HG02610 (cell line): ENCODE measurements around the gene ALPK3.

Experiments used
- ATAC-seq: cut with Tn5 transposase; IDR thresholded peaks from one replicate; pipeline ENCODE4 v1.9.1; 2021; ENCODE audit warnings: mild to moderate bottlenecking, moderate library complexity; ENCODE audit not compliant: unreplicated experiment

Gene ALPK3

DNA sequence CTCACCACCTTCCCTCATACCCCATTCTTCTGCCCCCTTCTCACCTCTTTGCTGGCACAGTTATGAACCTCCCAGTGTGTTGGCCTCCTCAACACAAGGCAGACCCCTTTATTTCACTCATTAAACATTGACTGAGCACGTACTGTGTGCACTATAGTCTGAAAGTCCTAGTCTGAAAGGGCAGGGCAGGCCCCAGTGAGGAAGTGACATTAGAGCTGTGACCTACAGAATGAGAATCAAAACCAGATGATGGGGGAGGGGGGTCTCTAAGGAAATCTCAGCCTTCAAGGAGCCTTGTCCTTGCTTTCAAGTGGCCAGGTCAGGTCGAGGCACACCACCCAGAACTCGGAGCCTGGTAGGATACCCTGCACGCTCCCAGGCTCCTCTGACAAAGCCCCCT lies 70.8 kb downstream of the ALPK3 start:
- no peak for ATAC-seq

- no peak for ATAC-seq
Observed at GRCh38 chr15:84888639-84889038, 71.5 kb downstream of the ALPK3 start.

GRCh38 chr15:84889313-84889990 lies 72.3 kb downstream of the ALPK3 start:
- no peak for ATAC-seq

GRCh38 chr15:84889991-84890669 lies 73.0 kb downstream of the ALPK3 start:
- ATAC-seq: no peak

DNA sequence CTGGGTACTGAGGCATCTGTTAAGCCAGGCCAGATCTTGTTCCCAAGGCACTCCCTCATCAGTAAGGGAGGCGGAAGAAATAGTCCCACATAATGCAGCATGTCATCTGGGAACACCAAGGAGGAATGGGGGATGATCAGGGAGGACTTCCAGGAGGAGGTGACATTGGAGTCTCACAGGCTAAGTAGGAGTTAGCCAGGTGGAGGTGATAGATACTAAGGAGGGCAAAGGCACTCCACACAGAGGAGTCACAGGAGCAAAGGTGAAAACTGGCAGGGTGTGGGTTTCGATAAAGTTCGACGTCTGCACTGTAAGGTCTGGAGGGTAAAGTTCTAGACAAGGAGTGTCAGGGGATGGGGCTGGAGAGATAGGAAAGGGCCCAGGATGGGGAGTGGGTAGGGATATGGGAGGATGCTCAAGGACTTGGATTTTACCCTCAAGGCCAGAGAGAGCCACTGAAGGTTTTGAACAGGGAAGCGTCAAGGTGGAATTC lies 73.6 kb downstream of the ALPK3 start:
- no peak for ATAC-seq

DNA sequence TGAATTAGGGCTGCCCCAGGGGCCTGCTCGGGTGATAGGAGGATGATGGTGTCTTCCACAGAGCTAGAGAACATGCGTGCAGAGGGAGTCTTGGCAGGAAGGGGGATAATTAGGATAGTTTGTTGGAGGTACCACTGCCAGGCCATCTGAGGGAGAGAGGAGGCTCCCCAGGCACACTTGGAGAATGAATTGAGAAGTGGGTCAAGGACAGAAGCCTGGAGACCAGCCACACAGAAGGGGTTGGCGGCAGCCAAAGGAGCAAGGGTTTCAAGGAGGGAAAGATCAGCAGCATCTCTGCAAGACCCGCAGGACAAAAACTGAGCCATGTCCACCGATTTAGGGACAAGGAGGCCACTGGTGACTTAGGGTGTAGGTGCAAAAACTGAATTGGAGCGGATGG lies 74.2 kb downstream of the ALPK3 start:
- ATAC-seq: no peak

DNA sequence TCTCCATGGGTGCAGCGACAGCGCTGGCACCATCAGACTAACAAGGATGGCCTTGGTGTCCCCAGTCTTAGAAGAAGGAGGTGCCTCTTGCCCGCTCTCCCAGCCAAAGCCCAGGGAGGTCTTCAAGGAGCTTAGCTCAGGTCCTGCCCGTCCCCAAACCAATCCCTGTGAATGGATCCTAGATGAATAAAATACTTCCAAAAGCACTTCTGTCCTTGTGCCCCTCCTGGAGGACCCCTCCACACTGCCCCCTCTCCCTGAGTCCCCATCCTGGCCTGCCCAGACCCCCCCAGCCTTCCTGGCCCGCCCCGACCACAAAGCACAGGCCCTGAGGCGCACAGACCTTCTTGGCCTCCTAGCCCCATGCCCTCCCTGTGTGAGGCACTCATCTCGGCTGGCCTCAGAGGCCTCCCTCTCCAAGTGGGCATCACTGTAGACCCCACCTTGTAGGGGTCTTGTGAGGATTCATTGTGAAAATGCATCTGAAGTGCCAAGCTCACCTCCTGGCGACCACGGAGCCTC lies 75.7 kb downstream of the ALPK3 start:
- ATAC-seq: no peak

GRCh38 chr15:84893607-84894006 lies 76.5 kb downstream of the ALPK3 start:
- no peak for ATAC-seq

DNA sequence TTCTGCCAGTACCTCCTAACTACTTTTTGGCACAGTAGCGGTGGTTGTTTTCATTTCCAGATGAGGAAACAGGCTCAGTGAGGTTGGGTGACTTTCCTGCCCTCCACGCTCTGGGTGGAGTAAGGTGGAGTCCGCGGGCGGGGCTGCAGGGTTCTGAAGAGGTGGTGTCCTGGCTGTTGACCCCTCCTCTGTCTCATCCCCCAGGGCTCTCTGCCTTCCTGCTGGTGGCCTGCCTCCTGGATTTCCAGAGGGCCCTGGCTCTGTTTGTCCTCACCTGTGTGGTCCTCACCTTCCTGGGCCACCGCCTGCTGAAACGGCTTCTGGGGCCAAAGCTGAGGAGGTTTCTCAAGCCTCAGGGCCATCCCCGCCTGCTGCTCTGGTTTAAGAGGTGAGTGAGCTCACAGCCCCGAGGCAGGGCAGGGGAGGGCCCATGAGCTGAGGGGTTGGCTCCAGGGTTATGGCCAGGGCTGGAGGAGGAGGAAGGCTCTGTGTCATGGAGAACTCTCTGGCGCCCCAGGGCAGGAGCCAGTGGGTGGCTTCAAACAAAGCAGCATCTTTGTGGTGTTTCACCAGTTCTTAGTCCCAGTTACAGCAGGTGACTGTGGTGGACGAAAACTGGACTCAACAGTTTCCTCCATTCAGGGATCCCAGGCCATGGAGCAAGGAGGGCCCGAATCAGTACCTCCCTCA lies 77.7 kb downstream of the ALPK3 start:
- no peak for ATAC-seq

DNA sequence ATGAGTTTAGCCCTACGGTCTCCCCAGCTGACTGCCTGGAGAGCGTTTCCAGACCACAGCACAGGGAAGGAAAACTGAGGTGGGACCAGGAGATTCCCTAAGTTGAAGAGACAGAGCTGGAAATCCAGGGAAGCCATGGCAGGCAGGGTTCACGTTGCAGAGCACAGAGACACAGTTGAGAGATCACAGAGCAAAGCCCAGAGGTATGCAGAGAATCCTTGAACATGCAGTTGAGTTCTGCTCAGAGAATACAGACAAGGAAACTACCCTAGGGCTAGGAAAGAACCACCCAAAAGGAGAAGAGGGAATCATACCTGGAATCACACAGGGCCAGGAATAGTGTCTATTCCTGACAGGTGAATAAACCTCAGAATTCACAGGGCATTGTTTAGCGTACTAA lies 81.6 kb downstream of the ALPK3 start:
- ATAC-seq: no peak

DNA sequence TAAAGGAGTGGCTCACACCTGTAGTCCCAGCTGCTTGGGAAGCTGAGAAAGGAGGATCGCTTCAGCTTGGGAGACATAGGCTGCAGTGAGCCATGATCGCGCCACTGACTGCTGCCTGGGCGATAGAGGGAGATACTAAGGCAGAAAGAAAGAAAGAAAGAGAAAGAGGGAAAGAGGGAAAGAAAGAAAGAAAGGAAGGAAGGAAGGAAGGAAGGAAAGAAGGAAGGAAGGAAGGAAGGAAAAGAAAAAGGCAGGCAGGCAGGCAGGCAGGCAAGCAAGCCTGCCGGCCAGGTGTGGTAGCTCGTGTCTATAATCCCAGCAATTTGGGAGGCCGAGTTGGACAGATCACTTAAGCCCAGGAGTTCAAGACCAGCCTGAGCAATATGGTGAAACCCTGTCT lies 82.6 kb downstream of the ALPK3 start:
- ATAC-seq: no peak

DNA sequence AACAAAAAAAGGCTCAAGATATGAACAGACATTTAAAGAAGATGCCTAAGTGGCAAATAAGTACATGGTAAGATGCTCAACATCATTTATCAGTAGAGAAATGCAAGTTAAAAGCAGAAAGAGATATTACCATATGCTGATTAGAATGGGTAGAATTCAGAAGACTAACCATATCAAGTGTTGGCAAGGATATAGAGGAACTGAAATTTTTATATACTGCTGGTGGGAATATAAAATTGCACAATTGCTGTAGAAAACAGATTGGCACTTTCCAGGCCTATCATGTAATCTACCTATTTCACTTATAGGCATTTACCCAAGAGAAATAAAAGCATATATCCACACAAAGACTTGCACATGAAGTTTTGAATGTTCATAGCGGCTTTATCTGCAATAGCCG lies 84.4 kb downstream of the ALPK3 start:
- no peak for ATAC-seq

DNA sequence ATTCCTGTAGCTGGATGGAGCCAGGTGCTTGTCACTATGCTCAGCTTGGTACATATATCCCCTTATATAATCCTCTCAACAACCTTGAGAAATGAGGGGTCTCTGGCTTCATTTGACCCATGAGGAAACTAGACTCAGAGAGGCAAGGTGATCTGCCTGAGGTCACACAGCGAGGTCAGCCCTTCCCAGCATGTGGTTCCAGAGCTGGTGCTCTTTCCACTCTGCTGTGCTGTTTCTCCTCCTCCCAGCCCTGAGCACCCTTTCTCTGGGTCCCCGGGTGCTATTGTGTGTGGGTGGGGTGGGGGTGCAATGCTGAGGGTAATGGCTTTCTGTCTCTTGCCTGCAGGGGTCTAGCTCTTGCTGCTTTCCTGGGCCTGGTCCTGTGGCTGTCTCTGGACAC lies 86.6 kb downstream of the ALPK3 start:
- no peak for ATAC-seq

GRCh38 chr15:84904419-84904818 lies 87.3 kb downstream of the ALPK3 start:
- ATAC-seq: no peak

GRCh38 chr15:84905016-84905916 lies 88.1 kb downstream of the ALPK3 start:
- no peak for ATAC-seq

GRCh38 chr15:84907731-84908130 lies 90.6 kb downstream of the ALPK3 start:
- no peak for ATAC-seq

GRCh38 chr15:84908564-84908963 lies 91.4 kb downstream of the ALPK3 start:
- no peak for ATAC-seq

- no peak for ATAC-seq
Observed at GRCh38 chr15:84909029-84909428, 91.9 kb downstream of the ALPK3 start.

DNA sequence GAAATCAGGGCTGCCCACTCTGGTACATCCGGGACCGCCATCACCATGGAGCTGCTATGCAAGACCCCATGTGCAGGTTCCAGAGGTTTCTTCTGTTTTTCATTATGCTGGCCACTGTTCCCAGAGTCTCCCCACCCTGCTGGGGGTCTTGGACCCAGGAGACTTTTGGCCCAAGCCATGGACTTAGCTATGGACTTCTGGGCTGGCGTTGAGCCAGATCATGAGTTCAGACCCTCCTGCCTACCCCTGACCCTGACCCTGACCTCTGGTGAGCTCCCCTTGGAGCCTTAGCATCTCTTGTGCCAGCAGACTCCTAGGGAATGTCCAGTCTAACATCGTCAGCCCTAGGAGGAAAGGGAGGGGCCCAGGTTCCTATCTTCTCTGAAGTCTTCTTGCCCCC lies 92.6 kb downstream of the ALPK3 start:
- ATAC-seq: no peak

- ATAC-seq: no peak
Observed at GRCh38 chr15:84910928-84911623, 93.9 kb downstream of the ALPK3 start.
